ENCODE results near the gene RIC8A.

DNA sequence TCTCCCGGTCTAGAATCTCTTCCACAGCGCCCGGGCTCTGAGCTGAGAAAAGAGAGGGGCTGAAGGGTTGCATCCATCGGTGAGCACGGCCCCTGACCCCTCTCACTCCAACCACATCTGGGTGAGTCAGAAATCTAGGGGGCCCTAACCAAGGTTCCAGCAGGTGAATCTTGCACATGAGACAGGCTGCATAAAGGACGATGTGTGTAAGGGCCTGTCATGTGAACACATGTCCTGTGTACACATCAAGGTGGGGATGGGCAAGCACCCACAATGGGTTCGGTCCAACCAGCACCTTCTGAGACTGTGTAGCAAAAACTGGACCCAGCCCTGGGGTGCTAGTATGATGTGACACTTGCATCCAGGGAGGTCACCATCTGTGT lies 1.5 kb upstream of the RIC8A start:
- TF ChIP-seq, protein P1, sequence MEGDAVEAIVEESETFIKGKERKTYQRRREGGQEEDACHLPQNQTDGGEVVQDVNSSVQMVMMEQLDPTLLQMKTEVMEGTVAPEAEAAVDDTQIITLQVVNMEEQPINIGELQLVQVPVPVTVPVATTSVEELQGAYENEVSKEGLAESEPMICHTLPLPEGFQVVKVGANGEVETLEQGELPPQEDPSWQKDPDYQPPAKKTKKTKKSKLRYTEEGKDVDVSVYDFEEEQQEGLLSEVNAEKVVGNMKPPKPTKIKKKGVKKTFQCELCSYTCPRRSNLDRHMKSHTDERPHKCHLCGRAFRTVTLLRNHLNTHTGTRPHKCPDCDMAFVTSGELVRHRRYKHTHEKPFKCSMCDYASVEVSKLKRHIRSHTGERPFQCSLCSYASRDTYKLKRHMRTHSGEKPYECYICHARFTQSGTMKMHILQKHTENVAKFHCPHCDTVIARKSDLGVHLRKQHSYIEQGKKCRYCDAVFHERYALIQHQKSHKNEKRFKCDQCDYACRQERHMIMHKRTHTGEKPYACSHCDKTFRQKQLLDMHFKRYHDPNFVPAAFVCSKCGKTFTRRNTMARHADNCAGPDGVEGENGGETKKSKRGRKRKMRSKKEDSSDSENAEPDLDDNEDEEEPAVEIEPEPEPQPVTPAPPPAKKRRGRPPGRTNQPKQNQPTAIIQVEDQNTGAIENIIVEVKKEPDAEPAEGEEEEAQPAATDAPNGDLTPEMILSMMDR (conservative IDR thresholded peaks at IDR 0.05), result no peak
- no peak for TF ChIP-seq ZFX (IDR thresholded peaks at IDR 0.05)

Measured in C4-2B (cell line).